ENCODE results near the gene CCER1. TPM values are rescaled to one million over a fixed set of nuclear protein-coding genes. Genes with fewer than 3 reads are reported as not detected.

CCER1 gene
- total RNA-seq, 2 donors from 2014 or later, result not detected

- Histone ChIP-seq H3K9ac (ENCODE audit: extremely low read depth, low read length, poor library complexity, severe bottlenecking) (no peak overlapping the region), H3K9me3 (ENCODE audit: control insufficient read depth, low read length) (no peaks in the 10 kb centered on the region), H3K36me3 (ENCODE audit: control insufficient read depth, insufficient read depth, low read length) (no peaks in the 10 kb centered on the region), H3K4me3 (ENCODE audit: low read length) (no peak overlapping the region), H3K27me3 (ENCODE audit: control insufficient read depth, insufficient read depth, low read length, poor library complexity, severe bottlenecking) (no peaks in the 10 kb centered on the region), H3K4me1 (ENCODE audit: control insufficient read depth, insufficient read depth, low read length) (no peaks in the 10 kb centered on the region), H3K27ac (ENCODE audit: low read depth, low read length) (no peak overlapping the region)
- Mint-ChIP-seq H3K4me3 (no peak overlapping the region), H3K36me3 (ENCODE audit: low read depth) (no peaks in the 10 kb centered on the region), H3K4me1 (no peaks in the 10 kb centered on the region), H3K9me3 (no peaks in the 10 kb centered on the region), H3K27me3 (ENCODE audit: insufficient read depth) (peaks cover 2% of the 10 kb centered on the region), H3K27ac (no peak overlapping the region)
- 100% methylated on average over 1 of the region's 2 CpGs; no CpG with 5 or more reads in 1 of the 2 experiments for WGBS, 2 experiments (ENCODE audit: insufficient coverage in 1 of 2, insufficient read length in 1 of 2)
- no peak for DNase-seq
- TF ChIP-seq CTCF (conservative IDR thresholded peaks at IDR 0.05), result no peak
These were observed 45.0 kb upstream of the CCER1 start for GRCh38 chr12:90999966-91000365.

DNA sequence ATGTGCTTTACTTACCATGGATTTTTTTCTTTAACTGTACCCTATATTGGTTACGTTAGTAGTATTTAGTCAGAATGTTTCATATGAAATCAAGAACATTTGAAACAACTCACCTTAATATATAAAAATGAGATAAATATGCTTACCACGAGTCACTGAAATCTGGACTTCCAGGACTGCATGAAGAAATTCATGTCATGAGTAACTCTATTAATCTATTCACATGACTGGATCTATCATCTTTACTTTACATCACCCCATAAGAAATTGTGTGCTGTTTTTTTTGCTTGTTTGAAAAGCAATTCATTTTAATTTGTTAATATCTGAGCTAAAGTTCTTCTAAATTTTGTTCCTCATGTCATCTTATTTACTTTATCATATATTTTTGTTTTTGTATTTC is 44.6 kb upstream of the CCER1 start:
- Mint-ChIP-seq H3K36me3 (ENCODE audit: low read depth) (no peaks in the 10 kb centered on the region), H3K9me3 (no peaks in the 10 kb centered on the region), H3K27me3 (ENCODE audit: insufficient read depth) (peaks cover 2% of the 10 kb centered on the region), H3K4me3 (no peak overlapping the region), H3K4me1 (no peaks in the 10 kb centered on the region), H3K27ac (no peak overlapping the region)
- no peak overlapping the region for H3K27ac ChIP-seq (ENCODE audit: low read depth, low read length)
- no peaks in the 10 kb centered on the region for H3K4me1 ChIP-seq (ENCODE audit: control insufficient read depth, insufficient read depth, low read length)
- WGBS, 2 experiments (ENCODE audit: insufficient coverage in 1 of 2, insufficient read length in 1 of 2), result 100% methylated on average over 1 of the region's 2 CpGs; no CpG with 5 or more reads in 1 of the 2 experiments
- no peak for DNase-seq
- no peaks in the 10 kb centered on the region for H3K9me3 ChIP-seq (ENCODE audit: control insufficient read depth, low read length)
- H3K4me3 ChIP-seq (ENCODE audit: low read length), result no peak overlapping the region
- no peaks in the 10 kb centered on the region for H3K36me3 ChIP-seq (ENCODE audit: control insufficient read depth, insufficient read depth, low read length)
- H3K9ac ChIP-seq (ENCODE audit: extremely low read depth, low read length, poor library complexity, severe bottlenecking), result no peak overlapping the region
- TF ChIP-seq CTCF (conservative IDR thresholded peaks at IDR 0.05), result no peak
- no peaks in the 10 kb centered on the region for H3K27me3 ChIP-seq (ENCODE audit: control insufficient read depth, insufficient read depth, low read length, poor library complexity, severe bottlenecking)

- H3K9me3 Mint-ChIP-seq, result peaks cover 12% of the 10 kb centered on the region
- H3K27me3 ChIP-seq (ENCODE audit: control insufficient read depth, insufficient read depth, low read length, poor library complexity, severe bottlenecking), result no peaks in the 10 kb centered on the region
- H3K27ac Mint-ChIP-seq, result no peak overlapping the region
- H3K9ac ChIP-seq (ENCODE audit: extremely low read depth, low read length, poor library complexity, severe bottlenecking), result no peak overlapping the region
- no peaks in the 10 kb centered on the region for H3K36me3 Mint-ChIP-seq (ENCODE audit: low read depth)
- DNase-seq, result no peak
- H3K36me3 ChIP-seq (ENCODE audit: control insufficient read depth, insufficient read depth, low read length), result no peaks in the 10 kb centered on the region
- H3K4me1 ChIP-seq (ENCODE audit: control insufficient read depth, insufficient read depth, low read length), result no peaks in the 10 kb centered on the region
- peaks cover 17% of the 10 kb centered on the region for H3K9me3 ChIP-seq (ENCODE audit: control insufficient read depth, low read length)
- no peaks in the 10 kb centered on the region for H3K4me1 Mint-ChIP-seq
- no peak for TF ChIP-seq CTCF (conservative IDR thresholded peaks at IDR 0.05)
- peaks cover 6% of the 10 kb centered on the region for H3K27me3 Mint-ChIP-seq (ENCODE audit: insufficient read depth)
- 90% methylated on average over 2 of the region's 2 CpGs; no CpG with 5 or more reads in 1 of the 2 experiments for WGBS, 2 experiments (ENCODE audit: insufficient coverage in 1 of 2, insufficient read length in 1 of 2)
- H3K4me3 Mint-ChIP-seq, result no peak overlapping the region
- no peak overlapping the region for H3K4me3 ChIP-seq (ENCODE audit: low read length)
- no peak overlapping the region for H3K27ac ChIP-seq (ENCODE audit: low read depth, low read length)
These were observed 40.0 kb upstream of the CCER1 start for GRCh38 chr12:90995010-90995409.

All from endodermal cell (in vitro differentiated cells).